GM19351 (cell line): ENCODE results near the gene TYW1B.
"Not testable (repeated sequence)": the region's sequence is repeated elsewhere in the genome, so short reads cannot be mapped to it uniquely, and the experiment has no call there.

Source experiments
- ATAC-seq: cut with Tn5 transposase; IDR thresholded peaks from one replicate; pipeline ENCODE4 v1.9.1; 2021; ENCODE audit warnings: mild to moderate bottlenecking, moderate library complexity; ENCODE audit not compliant: unreplicated experiment

TYW1B gene

DNA sequence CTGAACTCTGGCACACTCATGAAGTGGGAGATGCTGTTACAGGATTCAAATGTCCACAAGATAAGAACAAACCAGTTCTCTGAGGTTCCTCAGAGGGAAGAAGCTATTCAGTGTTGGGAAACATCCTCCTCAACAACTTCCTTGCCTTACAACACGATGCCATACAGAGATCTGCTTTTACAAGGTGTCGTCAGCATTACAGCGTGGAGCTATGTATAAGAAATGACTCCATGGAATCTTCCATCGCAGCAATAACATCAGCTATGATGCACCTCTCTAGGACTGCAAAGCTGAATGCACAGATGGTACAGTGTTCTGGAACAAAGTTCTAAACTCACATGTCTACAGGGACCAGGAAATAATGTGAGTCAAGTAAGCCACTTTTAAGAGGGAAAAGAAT lies 122.3 kb downstream of the TYW1B start:
- not testable (repeated sequence) for ATAC-seq

DNA sequence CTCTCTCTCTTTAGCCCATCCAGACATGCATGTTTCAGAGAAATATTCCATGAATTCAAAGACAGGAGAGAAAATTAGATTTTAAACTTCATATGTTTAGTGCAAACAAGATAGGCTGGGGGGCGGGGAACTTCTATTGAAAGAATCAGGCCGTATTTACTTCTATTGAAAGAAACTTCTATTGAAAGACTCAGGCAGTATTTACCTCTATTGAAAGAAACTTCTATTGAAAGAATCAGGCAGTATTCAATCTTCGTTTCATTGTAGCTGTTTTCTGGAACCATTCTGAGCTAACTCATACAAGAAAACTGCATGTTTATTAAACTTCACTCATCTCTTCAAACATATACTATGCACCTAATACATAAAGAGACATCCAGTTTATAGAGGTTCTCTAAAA lies 123.1 kb downstream of the TYW1B start:
- ATAC-seq = no peak

GRCh38 chr7:72700548-72700947 lies 127.5 kb downstream of the TYW1B start:
- not testable (repeated sequence) for ATAC-seq

DNA sequence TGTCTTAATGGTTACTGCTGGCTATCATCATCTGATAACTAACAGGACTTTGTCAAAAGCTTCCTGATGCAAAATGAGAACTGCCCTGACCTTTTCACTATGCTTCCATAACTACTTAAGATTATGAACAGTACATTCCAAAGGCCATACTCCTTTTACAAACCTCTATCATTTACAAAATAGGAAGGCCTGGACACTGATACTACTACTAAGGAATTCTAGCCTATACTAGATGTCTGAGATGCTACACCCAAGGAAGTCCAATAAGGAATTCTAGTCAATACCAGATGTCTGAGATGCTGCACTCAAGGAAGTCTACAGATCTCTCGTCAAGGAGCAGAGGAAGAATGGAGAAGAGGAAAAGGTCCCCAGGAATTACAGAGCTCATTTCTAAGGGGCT lies 130.9 kb downstream of the TYW1B start:
- ATAC-seq = not testable (repeated sequence)

DNA sequence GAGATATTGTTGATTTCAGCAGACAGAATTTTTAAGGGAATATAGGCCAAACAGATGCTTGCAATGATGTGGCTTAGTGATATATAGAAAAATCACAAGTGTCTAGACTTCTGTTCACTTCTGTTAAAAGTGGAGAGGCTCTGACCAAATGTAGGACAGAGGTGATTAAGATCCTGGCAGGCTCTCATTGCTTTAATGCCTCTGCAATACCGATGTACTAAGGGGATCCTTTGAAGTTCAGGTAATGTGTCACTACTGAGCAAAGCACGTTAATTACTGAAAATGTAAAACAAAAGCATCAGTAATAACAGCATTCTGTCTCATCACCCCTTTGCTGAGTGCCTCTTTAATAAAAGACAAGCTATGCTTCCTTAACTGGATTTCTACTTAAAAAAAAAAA lies 131.4 kb downstream of the TYW1B start:
- ATAC-seq = not testable (repeated sequence)

DNA sequence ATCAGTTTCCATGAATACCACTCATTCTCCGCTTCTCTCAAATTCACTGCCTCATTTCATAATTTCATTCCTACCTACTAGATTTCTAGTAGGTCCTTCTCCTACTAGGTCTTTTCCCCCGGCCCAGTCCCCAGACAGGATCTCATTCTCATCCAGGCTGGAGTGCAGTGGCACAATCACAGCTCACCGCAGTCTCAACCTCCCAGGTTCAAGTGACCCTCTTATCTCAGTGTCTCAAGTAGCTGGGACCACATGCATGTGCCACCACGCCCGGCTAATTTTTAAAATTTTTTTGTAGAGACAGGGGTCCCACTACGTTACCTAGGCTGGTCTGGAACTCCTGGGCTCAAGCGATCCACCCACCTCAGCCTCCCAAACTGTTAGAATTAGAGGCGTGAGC lies 132.5 kb downstream of the TYW1B start:
- ATAC-seq = not testable (repeated sequence)

DNA sequence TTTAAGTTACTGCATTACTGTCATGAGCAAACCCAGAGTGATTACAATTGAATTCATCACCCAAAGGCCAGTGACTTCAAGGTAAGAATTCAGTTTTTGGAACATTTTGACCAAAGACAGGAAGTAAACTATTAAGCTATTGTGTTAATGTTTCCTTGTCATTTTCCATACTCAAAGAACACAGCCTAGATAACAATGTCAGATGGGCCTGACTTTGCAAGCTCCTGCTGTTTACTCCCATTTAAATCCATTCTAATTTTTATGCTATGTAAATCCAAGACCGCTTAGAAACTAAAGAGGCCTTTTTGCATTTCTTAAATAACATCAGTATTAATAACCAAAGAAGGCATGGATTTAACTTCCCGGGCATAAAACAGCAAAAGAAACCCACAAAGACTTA lies 136.6 kb downstream of the TYW1B start:
- not testable (repeated sequence) for ATAC-seq

GRCh38 chr7:72690177-72690576 lies 137.8 kb downstream of the TYW1B start:
- ATAC-seq = not testable (repeated sequence)

GRCh38 chr7:72689344-72689743 lies 138.7 kb downstream of the TYW1B start:
- ATAC-seq = not testable (repeated sequence)

DNA sequence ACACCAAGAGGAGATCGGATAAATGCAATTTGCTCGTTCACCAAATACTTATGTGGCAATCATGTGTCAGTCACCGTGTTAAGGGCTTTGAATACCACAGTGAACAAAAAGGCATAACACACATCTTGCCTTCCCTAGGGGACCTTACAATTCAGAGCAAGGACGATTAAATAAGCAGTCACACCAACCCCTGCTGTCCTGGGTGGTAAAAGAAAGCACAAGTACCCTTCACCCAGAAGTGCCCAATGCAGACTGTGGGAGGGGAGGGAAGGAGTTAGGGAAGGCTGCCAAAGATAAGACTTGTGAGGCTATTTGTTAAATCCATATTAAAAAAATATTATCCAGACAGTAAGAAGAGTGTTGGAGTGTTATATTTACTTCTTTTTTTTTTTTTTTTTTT lies 146.8 kb downstream of the TYW1B start:
- ATAC-seq = not testable (repeated sequence)

DNA sequence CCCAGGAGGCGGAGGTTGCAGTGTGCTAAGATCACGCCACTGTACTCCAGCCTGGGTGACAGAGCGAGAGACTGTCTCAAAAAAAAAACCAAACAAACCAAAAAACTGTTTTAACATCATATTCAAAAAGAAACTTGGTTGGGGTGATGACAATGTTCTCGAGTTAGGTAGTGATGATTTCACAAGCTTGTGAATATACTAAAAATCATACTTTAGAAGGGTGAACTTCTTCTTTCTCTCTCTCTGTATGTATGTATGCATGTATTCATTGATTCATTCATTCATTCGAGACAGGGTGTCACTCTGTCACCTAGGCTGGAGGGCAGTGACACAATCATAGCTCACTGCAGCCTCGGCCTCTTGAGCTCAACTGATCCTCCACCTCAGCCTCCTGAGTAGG lies 151.1 kb downstream of the TYW1B start:
- ATAC-seq = peak; percentile 71

- ATAC-seq = peak; percentile 7
Measured at GRCh38 chr7:72676086-72676690, 151.8 kb downstream of the TYW1B start.

DNA sequence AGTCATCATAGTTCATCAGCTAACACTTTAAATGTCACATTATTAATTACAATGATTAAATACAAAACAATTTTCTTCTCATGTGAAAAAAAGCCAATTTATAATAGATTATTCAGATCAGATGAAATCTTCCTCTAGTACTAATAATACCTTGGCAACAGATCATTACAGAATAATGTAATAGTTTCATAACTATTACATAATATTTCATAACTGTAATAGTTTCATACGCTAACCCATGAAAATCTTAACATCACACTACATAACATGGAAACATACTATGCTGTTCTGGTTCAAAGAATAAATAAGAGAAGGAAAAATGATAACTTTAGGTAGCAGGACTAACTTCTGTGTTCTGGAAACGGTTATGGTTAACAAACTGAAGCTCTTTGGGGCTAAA lies 152.3 kb downstream of the TYW1B start:
- ATAC-seq = not testable (repeated sequence)

GRCh38 chr7:72674394-72674793 lies 153.6 kb downstream of the TYW1B start:
- no peak for ATAC-seq

- not testable (repeated sequence) for ATAC-seq
Measured at GRCh38 chr7:72670850-72671249, 157.2 kb downstream of the TYW1B start.

DNA sequence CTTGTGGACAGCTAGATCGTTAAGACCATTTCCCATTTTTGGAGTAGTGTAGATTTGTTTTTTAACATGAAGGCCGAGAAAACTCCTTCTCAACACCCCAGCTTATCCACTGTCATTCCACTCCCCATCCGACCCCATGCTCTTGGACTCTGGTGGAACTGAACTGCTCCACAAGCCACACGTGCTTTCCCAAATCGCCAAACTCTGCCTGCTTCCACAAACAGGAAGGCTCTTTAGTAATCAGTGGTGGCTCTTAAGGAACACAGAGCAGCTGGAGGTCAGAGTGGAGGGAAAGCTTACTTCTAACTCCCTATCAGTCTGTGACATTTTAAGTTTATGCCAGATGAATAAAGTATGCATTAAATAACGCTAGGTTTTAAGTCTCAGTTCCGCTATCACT lies 159.6 kb downstream of the TYW1B start:
- not testable (repeated sequence) for ATAC-seq

DNA sequence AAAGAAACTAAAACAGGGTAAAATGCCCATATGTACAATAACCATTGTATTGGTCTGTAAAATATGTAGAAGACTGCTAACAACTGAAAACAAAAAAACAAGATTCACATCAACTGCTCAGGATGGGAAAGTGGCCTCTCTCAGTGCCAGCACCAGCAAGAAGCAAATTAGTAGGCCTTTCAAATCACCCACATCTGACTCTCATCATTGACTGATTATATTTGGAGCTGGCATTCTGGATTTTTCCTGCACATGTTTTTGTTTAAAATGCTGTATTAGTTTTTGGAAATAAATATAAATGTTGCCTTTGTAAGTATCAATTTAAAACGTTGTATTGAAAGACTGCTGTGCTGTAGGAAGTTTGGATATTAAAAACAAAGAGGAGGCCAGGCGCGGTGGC lies 161.0 kb downstream of the TYW1B start:
- ATAC-seq = not testable (repeated sequence)

DNA sequence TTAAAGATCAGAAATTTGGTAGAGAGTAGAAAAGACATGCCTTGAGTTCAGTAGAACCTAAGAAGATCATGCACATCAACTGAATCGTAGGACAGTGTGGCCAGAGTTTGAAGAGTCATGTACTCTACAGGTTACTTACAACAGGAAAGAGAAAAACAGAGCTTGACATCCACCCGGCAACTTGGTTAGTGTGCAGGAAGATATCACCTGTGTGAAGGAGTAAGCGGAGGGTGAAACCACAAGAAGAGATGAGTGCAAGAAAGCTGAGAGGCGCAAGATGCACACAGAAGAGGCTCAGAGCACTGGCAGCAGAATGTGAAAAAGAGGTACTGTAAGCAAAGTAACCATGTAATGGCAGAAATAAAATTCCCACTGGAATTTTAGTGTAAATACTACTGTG lies 179.4 kb downstream of the TYW1B start:
- ATAC-seq = peak; percentile 56

DNA sequence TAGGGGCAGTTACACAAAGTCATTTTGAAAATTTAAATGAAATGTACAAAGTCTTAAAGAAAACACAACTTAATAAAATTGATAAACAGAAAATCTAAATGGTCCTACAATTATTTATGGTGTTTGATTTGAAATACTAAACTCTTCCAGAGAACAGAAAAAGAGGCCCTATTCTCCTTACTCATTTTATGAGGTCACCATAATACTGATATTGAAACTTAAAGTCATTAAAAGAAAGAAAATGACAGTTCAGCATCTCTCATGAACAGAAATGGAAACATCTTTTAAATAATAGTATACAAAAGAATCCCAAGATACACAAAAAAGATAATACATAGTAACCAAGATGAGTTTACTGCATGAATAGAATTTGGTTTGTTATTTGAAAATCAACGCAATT lies 184.3 kb downstream of the TYW1B start:
- not testable (repeated sequence) for ATAC-seq

- ATAC-seq = not testable (repeated sequence)
Measured at GRCh38 chr7:72641485-72642248, 186.3 kb downstream of the TYW1B start.

- peak; percentile 80 for ATAC-seq
Measured at GRCh38 chr7:72640740-72641139, 187.3 kb downstream of the TYW1B start.

DNA sequence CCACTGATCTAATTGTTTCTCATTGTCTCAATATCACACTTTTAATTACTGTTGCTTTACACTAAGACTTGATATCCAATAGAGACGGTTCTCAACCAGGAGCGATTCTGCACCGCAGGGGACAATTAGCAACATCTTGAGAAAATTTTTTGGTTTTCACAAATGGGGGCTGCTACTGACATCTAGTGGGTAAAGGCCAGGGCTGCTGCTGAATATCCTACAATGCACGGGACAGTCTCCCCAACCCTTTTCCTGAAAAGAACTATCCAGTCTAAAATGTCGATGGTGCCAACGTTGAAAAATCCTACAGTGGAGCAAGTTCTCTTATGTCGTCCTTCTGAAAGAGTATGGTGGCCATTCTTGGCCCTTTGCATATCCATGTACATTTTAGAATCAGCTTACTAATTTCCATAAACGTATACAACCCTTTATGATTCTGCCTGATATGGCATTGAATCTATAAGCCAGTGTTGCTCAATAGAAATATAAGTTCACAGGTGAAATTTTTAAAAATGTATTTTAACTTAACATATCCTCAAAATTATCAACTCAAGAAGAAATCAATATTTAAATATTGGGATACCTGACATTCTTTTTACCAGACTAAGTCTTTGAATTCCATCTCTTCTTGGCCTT lies 192.6 kb downstream of the TYW1B start:
- ATAC-seq = not testable (repeated sequence)
